Activated naive CD4-positive, alpha-beta T cell treated with anti-CD3 and anti-CD28 coated beads, Interleukin-2, amount 50 U/mL, for 24 hours (primary cell): ENCODE data around the gene TCEAL1.
A peak's percentile ranks its signal among the peaks of the same experiment; 100 is the strongest.
"Not testable (repeated sequence)": the region's sequence is repeated elsewhere in the genome, so short reads cannot be mapped to it uniquely, and the experiment has no call there.

Experiments
- H3K27ac Mint-ChIP-seq: one replicate; pipeline ENCODE4 v1.8.0; 2021; ENCODE audit warnings: mild to moderate bottlenecking, mixed read lengths
- H3K27me3 Mint-ChIP-seq: one replicate; pipeline ENCODE4 v1.8.0; 2021; ENCODE audit warnings: mixed read lengths
- H3K36me3 Mint-ChIP-seq: one replicate; pipeline ENCODE4 v1.8.0; 2021; ENCODE audit warnings: mixed read lengths
- H3K4me1 Mint-ChIP-seq: one replicate; pipeline ENCODE4 v1.8.0; 2021; ENCODE audit warnings: mixed read lengths
- H3K4me3 Mint-ChIP-seq: one replicate; pipeline ENCODE4 v1.8.0; 2021; ENCODE audit warnings: mild to moderate bottlenecking, mixed read lengths
- H3K9me3 Mint-ChIP-seq: one replicate; pipeline ENCODE4 v1.8.0; 2021; ENCODE audit warnings: mixed read lengths

TCEAL1 gene

GRCh38 chrX:103616676-103617186, 12.0 kb upstream of the TCEAL1 start:
- Mint-ChIP-seq H3K9me3 (no peaks in the 10 kb centered on the region), H3K36me3 (peaks cover 4% of the 10 kb centered on the region), H3K4me1 (no peaks in the 10 kb centered on the region), H3K27me3 (no peaks in the 10 kb centered on the region), H3K4me3 (no peak overlapping the region), H3K27ac (no peak overlapping the region)

- Mint-ChIP-seq H3K36me3 (no peaks in the 10 kb centered on the region), H3K4me3 (no peak overlapping the region), H3K27ac (no peak overlapping the region), H3K27me3 (no peaks in the 10 kb centered on the region), H3K4me1 (peaks cover 15% of the 10 kb centered on the region), H3K9me3 (no peaks in the 10 kb centered on the region)
Observed at GRCh38 chrX:103624111-103624510, 4.7 kb upstream of the TCEAL1 start.

GRCh38 chrX:103626855-103627254, 1.9 kb upstream of the TCEAL1 start:
- Mint-ChIP-seq H3K4me1 (peaks cover 24% of the 10 kb centered on the region), H3K4me3 (no peak overlapping the region), H3K36me3 (no peaks in the 10 kb centered on the region), H3K27ac (no peak overlapping the region), H3K9me3 (no peaks in the 10 kb centered on the region), H3K27me3 (no peaks in the 10 kb centered on the region)

DNA sequence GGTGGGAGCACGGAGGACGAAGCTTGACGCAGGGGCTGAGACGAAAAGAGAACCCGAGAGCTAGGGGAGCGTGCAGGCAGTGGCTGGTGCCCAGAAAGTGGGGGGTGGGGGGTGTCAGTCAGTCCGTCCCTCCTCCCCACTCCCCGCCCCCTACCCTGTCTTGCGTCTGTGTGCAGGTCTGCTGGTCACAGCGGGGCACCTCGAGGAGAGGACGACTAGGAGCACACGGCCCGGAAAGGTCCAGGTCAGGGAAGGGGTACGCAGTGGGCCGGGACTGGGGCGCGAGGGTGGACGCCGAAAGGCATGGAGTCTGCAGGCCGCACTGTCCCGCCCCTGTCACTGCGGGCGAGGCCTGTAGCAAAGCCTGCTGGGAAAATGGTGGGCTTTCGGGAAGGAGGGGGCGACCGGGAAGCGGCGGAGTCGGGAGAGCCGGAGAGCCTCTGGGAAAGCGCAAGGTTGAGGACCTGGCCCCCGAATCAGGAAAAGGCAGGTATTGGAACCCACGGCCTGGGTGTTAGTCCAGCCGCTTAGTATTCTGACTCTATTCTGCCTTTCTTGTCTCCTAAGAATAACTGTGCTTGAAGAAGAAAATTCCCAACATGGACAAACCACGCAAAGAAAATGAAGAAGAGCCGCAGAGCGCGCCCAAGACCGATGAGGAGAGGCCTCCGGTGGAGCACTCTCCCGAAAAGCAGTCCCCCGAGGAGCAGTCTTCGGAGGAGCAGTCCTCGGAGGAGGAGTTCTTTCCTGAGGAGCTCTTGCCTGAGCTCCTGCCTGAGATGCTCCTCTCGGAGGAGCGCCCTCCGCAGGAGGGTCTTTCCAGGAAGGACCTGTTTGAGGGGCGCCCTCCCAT, 769 bp downstream of the TCEAL1 start:
- Mint-ChIP-seq H3K4me1 (peaks cover 24% of the 10 kb centered on the region), H3K27ac (peak overlapping the region; percentile 75), H3K36me3 (no peaks in the 10 kb centered on the region), H3K27me3 (no peaks in the 10 kb centered on the region), H3K4me3 (peak overlapping the region; percentile 84), H3K9me3 (no peaks in the 10 kb centered on the region)

DNA sequence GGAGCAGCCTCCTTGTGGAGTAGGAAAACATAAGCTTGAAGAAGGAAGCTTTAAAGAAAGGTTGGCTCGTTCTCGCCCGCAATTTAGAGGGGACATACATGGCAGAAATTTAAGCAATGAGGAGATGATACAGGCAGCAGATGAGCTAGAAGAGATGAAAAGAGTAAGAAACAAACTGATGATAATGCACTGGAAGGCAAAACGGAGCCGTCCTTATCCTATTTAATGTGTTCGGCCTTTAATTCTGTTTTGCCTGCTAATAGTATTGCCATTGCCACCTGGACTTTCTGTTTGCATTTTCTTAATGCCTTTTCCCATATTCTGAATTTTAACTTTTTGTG, 1.4 kb downstream of the TCEAL1 start:
- Mint-ChIP-seq H3K4me3 (peak overlapping the region; percentile 84), H3K36me3 (no peaks in the 10 kb centered on the region), H3K27me3 (no peaks in the 10 kb centered on the region), H3K9me3 (no peaks in the 10 kb centered on the region), H3K27ac (no peak overlapping the region), H3K4me1 (peaks cover 24% of the 10 kb centered on the region)

- no peak overlapping the region for H3K4me3 Mint-ChIP-seq
- H3K27me3 Mint-ChIP-seq, result no peaks in the 10 kb centered on the region
- peaks cover 24% of the 10 kb centered on the region for H3K4me1 Mint-ChIP-seq
- H3K27ac Mint-ChIP-seq, result no peak overlapping the region
- no peaks in the 10 kb centered on the region for H3K9me3 Mint-ChIP-seq
- no peaks in the 10 kb centered on the region for H3K36me3 Mint-ChIP-seq
Observed at GRCh38 chrX:103631145-103631544, 2.4 kb downstream of the TCEAL1 start.

DNA sequence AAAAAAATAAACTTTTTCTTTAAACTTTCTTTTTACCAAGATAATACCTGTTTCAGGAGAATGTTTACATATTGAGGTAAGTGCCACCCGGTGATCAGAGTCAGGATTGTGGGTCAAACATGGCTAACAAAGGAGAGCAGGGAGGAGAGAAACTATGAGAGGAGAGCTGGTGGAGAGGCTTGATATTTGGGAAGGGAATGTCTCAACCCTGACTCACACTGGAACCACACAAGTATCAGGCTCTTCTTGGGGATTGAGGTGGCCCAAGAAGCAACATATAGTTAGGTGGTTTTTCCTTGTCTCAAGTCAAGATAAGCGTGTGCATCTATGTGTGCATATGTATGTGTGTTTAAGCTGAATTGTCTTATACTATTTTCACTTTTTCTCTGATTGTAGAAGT, 6.7 kb downstream of the TCEAL1 start:
- no peaks in the 10 kb centered on the region for H3K36me3 Mint-ChIP-seq
- no peaks in the 10 kb centered on the region for H3K9me3 Mint-ChIP-seq
- H3K27me3 Mint-ChIP-seq, result no peaks in the 10 kb centered on the region
- H3K4me3 Mint-ChIP-seq, result no peak overlapping the region
- no peaks in the 10 kb centered on the region for H3K4me1 Mint-ChIP-seq
- H3K27ac Mint-ChIP-seq, result no peak overlapping the region

DNA sequence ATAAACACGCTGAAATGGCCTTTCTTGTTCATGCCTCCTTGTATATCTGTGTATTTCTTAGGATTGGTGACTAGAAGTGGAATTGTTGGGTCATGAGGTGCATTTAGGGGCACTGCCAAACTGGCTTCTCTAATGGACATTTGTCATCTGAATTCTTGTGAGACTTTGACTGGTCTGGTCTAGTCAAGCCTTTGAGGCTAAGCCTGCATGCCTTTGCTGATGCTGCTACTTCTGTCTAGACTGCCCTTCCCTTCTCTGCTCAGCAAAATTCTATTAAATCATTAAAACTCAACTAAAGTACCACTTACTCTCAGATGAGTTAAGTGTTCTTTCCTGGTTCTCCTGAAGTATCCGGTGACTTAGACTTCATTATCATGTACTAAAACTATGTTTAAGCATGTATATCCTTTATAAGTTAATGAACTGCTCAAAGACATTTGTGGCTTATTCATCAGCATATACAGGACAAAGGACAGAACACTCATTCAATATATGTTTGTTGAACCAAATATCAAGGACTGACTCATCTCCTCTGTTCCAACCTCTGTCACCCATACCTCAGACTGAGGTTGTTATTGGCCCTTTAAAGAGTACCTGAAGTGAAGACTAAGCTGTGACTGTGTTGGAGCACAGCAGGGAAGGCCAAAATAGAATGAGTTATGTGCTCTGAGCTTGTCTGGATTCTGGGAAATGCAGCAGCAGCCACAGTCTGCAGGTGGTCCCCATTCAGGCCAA, 9.0 kb downstream of the TCEAL1 start:
- no peaks in the 10 kb centered on the region for H3K9me3 Mint-ChIP-seq
- H3K27ac Mint-ChIP-seq, result no peak overlapping the region
- H3K4me1 Mint-ChIP-seq, result no peaks in the 10 kb centered on the region
- peaks cover 2% of the 10 kb centered on the region for H3K27me3 Mint-ChIP-seq
- no peaks in the 10 kb centered on the region for H3K36me3 Mint-ChIP-seq
- no peak overlapping the region for H3K4me3 Mint-ChIP-seq

GRCh38 chrX:103638479-103639346, 9.9 kb downstream of the TCEAL1 start:
- H3K9me3 Mint-ChIP-seq, H3K27ac Mint-ChIP-seq, H3K27me3 Mint-ChIP-seq: not testable (repeated sequence)

DNA sequence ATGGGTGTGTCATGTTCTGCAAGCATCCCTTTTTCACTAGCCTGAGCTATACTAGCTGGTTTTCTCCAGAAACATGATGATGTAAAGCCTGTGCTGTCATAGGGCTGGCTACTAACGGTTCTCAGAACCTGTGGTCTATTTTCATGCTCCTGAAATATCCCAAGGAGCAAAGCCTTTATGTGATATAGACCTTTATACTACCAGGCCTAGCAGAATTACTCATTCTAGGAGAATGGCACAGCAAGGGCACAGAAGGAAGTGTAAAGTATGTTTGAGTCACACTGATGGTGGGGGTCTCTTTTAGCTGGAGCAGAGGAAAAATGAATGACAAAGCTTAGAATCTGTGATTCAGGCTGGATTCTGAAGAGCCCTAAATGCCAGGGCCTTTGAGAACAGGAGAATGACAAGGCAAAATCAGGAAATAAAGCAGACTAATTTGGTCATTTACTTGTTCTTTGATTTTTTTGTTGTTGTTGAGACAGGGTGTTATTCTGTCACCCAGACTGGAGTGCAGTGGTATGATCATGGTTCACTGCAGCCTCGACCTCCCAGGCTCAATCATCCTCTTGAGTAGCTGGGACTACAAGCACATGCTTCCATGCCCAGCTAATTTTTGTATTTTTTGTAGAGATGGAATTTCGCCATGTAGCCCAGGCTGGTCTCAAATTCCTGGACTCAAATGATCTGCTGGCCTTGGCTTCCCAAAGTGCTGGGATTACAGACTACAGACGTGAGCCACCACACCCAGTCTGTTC, 11.8 kb downstream of the TCEAL1 start:
- Mint-ChIP-seq H3K27ac (no peak overlapping the region), H3K36me3 (no peaks in the 10 kb centered on the region), H3K27me3 (peaks cover 2% of the 10 kb centered on the region), H3K9me3 (no peaks in the 10 kb centered on the region), H3K4me1 (no peaks in the 10 kb centered on the region), H3K4me3 (no peak overlapping the region)

More at GRCh38 chrX:103638479-103639346, 9.9 kb downstream of the TCEAL1 start:
- H3K4me3 Mint-ChIP-seq, H3K4me1 Mint-ChIP-seq, H3K36me3 Mint-ChIP-seq: not testable (repeated sequence)

GRCh38 chrX:103644125-103644524, 15.3 kb downstream of the TCEAL1 start:
- no peaks in the 10 kb centered on the region for H3K9me3 Mint-ChIP-seq
- peaks cover 2% of the 10 kb centered on the region for H3K27me3 Mint-ChIP-seq
- no peak overlapping the region for H3K4me3 Mint-ChIP-seq
- no peaks in the 10 kb centered on the region for H3K4me1 Mint-ChIP-seq
- no peak overlapping the region for H3K27ac Mint-ChIP-seq
- H3K36me3 Mint-ChIP-seq, result no peaks in the 10 kb centered on the region

DNA sequence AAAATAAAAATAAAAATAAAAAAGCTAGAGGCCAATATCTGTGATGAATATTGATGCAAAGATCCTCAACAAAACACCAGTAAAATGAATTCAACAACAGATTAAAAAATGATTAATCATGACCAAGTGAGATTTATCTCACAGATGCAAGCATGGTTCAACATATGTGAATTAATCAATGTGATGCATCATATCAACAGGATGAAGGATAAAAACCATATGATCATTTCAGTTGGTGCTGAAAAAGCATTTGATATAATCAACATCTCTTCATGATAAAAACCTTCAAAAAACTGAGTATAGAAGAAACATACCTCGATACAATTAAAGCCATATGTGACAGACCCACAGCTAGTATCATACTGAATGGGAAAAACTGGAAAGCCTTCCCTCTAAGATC, 18.9 kb downstream of the TCEAL1 start:
- H3K9me3 Mint-ChIP-seq, result no peaks in the 10 kb centered on the region
- H3K4me3 Mint-ChIP-seq, result no peak overlapping the region
- no peak overlapping the region for H3K27ac Mint-ChIP-seq
- no peaks in the 10 kb centered on the region for H3K27me3 Mint-ChIP-seq
- H3K36me3 Mint-ChIP-seq, result no peaks in the 10 kb centered on the region
- H3K4me1 Mint-ChIP-seq, result no peaks in the 10 kb centered on the region

DNA sequence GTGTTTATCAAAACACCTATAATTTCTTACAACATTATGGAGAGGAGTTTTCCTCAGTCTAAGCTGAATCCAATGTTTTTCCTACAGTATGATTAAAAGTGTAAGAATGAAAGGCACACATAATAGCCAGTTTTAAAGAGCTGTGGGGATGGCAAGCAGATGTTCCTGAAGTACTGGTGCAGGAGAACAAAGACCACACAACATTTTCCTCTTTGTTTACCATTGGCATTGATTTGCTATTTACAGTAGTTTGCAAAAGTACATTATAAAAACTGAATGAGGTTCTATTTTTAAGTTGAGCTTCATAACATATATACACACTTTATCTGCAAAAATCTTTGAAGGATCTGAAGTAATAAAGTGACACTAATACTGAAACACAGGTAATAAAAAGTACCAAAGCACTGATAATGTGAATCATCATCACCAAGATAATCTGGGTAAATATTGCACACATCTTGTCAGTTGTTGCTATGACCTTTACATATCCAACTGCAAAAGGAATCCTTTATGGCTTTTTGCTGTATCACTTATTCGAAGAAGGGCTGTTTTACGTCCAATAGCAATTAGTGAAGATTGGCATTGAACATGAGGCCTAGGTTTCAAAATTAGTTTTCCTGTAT, 22.5 kb downstream of the TCEAL1 start:
- Mint-ChIP-seq H3K4me1 (peaks cover 3% of the 10 kb centered on the region), H3K27ac (no peak overlapping the region), H3K4me3 (no peak overlapping the region), H3K36me3 (no peaks in the 10 kb centered on the region), H3K27me3 (no peaks in the 10 kb centered on the region), H3K9me3 (no peaks in the 10 kb centered on the region)

GRCh38 chrX:103655230-103656000, 26.6 kb downstream of the TCEAL1 start:
- H3K9me3 Mint-ChIP-seq, H3K4me1 Mint-ChIP-seq, H3K36me3 Mint-ChIP-seq: not testable (repeated sequence)

More at GRCh38 chrX:103655230-103656000, 26.6 kb downstream of the TCEAL1 start:
- not testable (repeated sequence) for H3K27ac Mint-ChIP-seq, H3K4me3 Mint-ChIP-seq, H3K27me3 Mint-ChIP-seq
